HG03520 (cell line): ENCODE results near the gene INSYN2A.

Experiments used
- ATAC-seq: cut with Tn5 transposase; IDR thresholded peaks from one replicate; pipeline ENCODE4 v1.9.1; 2021; ENCODE audit warnings: mild to moderate bottlenecking, moderate library complexity; ENCODE audit not compliant: unreplicated experiment

INSYN2A gene

DNA sequence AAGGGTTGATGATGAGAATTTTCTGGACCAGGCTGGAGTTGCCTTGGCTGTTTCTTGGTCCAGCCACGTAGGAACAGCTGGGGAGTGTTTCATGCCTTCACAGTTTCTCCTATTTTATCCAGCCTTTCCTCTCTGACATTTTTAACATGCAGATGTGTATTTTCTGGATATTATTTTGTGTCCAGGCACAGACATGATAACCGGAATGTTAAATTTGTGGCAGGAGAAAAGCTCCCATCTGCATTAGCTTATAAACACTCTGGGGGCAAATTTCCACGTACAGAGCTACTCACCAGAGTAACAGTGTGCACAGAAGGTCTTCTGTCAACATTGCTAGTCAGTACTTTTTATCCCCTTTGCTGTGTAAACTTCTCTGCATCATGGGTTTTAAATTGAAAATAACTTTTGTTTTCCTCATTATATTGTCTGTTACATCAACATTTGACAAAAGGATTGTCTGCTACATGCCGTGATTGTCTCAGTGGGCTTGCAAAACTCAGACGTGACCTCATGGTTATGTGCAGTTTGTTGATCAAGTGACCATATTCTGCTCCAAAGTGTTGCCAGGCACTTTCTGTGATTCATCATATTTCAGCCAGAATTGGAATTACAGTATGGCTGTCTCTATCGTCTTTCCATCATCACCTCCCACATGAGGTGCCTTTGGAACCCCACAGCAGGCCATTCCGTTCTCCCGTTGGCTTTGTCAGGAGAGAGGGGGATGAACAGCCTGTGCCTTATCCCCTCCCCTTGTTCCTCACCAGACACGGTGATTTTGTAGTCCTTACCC, 41.4 kb downstream of the INSYN2A start:
- no peak for ATAC-seq

DNA sequence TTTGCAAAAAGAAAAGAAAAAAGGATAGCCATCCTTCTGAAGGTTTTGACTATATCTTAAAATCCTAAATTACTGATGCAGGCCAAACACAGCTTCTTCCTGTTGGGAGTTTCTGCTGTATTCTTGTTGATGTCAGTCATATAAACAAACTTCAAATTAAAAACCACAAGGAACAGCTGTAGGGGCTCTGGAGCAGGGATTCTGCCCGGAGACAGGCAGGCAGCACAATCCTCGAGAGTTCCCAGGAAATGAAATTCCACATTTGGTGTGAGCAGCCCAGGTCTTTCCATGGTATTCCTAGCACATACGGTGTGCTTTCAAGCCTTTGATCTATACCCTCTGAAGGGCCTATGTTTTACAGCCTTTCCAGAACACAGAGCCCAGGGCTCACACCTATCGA, 43.2 kb downstream of the INSYN2A start:
- ATAC-seq = no peak

DNA sequence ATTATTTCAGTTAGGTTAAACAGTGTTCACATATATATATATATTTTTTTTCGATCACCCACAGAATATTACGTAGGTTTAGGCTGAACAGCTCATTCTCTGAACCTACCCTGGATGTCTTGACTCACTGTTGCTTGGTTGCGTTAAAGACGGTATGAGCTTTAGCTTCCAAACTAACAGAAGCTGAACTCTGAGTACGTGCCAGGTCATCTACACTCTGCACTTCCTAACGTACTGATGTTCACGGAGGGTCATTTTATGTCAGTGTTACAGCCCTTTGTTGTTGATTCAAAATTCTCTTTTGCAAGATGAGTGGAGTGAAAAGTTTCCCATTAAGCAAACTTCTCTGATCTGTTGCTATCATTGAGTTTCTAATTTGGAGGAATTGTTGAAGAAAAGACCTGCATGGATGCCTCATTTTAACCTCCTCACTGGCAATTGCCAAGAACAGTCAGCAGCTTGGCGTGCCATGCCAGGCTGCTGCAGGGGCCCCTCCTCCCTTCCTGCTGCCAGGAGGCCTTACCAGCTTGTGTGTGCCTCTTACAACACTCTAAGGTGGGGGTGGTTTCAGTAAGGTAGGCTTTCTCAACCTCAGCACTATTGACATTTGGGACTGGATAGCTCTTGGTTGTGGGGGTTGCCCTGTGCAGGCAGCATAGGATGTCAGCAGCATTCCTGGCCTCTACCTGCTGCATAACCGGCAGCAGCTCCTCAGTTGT, 44.3 kb downstream of the INSYN2A start:
- ATAC-seq = no peak

GRCh38 chr10:127151541-127151940, 44.9 kb downstream of the INSYN2A start:
- ATAC-seq = no peak

GRCh38 chr10:127150136-127150535, 46.3 kb downstream of the INSYN2A start:
- no peak for ATAC-seq

GRCh38 chr10:127149501-127150081, 46.8 kb downstream of the INSYN2A start:
- ATAC-seq = no peak

DNA sequence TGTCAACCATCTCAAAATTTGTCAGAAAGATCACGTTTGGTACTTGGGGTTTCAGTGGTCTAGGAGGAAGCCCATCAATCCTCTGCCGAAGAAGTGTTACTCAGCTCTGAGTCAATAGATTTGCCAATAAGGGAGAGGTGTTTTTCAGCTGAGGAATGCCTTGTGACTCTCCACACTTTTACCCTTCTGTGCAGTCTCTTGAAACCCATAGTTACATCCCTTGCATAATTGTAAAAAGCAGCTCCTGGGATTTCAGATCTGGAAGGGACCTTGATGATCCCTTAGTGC, 47.5 kb downstream of the INSYN2A start:
- no peak for ATAC-seq

DNA sequence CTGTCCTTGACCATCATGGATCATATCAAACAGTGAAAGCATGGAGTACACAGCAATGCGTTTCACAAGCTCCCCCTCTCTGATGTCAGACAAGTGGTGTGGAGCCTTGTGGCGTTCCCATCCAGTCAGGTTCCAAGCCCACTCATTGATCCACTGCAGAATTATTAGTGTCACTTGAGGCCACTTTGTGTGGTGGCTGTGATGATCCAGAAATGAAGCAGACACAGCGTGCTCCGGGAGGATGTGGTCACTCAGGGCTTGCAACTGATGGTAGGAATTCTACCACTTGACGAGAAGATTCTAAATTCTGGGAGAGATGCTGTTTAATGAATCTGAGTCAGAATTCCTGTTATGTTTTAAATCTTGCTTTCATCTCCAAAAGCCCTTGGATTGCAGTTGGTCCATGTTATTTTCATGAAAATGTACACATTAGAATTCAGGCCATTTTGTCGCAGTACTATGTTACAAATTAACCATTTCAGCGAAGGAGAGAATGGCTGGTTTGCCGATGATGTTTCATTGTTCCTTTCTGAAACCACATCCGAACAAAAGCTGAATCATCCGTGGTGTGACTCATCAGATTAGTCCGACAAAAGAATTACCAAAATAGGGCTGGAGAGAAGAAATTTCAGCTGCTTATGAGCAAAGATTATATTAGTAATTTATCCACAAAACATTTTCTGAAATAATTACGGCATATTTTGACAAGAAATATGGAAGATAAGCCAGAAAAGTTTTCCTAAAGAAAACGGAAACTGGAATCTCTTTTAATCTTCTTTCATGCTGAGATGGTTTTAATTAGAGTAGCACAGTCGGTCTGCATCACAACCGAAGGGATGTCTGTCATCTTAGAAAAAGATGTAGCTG, 48.1 kb downstream of the INSYN2A start:
- ATAC-seq = no peak

DNA sequence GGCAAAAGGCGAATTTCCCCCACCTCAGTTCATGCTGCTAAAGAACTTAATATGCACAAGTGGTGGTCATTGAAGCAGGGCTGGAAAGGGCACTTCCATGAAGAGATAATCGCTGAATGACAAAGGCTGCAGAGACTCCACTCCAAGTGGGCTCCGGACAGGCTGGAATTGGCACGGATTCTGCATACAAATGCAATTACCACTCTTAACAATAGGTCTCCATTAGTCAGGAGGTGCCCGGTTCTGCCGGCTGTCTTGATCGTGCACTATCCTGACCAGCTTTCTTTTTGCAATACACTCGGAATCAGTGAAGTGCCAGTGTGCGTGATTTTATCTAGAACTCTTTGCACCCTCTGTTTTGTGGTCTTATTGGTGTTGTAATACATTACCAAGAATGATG, 49.7 kb downstream of the INSYN2A start:
- ATAC-seq = no peak
